A549 (cell line): ENCODE results near the gene AURKB. TPM values are rescaled to one million over a fixed set of nuclear protein-coding genes. Genes with fewer than 3 reads are reported as not detected.

Experiments
- ATAC-seq, 2 experiments: fragments of 200-7000 bp in 1 of 2; fragments of >200 bp in 1 of 2; cut with Nextera tagmentation in 1 of 2; cut with Tn5 transposase in 1 of 2; 3 replicates each; pipeline versions ENCODE4 v1.8.0 to v1.9.1; 2018 to 2020; ENCODE audit warnings: mild to moderate bottlenecking in 1 of 2, moderate library complexity in 1 of 2
- CTCF ChIA-PET: fragments of 300-600 bp; sonication (Branson Sonifier 250); formaldehyde crosslinking; extraction: SDS; loops from one replicate; lab custom pipeline; 2021; ENCODE audit warnings: antibody characterized with exemption, inconsistent platforms; lab: Yijun Ruan, JAX
- POLR2A ChIA-PET: fragments of 350-600 bp; formaldehyde crosslinking; extraction: SDS; loops from one replicate; lab custom pipeline; 2021; ENCODE audit warnings: antibody characterized with exemption, inconsistent platforms; lab: Yijun Ruan, JAX
- DNase-seq, 2 experiments: peaks; one replicate each; pipeline versions ENCODE4 v3.0.0 to v3.0.0-alpha.2; 2011 to 2016; ENCODE audit warnings: low read depth in 1 of 2, low spot score in 1 of 2
- FAIRE-seq: peaks from 2 replicates; lab custom pipeline; 2011; peaks lifted over from hg19 to GRCh38; lab: Jason Lieb, UNC
- H3K27ac ChIP-seq, 2 experiments: fragments of >200 bp; sonication (Bioruptor Twin); formaldehyde crosslinking; 3 replicates each; pipeline ENCODE4 v1.5.1; 2016 to 2017
- H3K4me1 ChIP-seq: fragments of >200 bp; sonication (Bioruptor Twin); formaldehyde crosslinking; 3 replicates; pipeline ENCODE4 v1.6.1; 2016
- H3K4me2 ChIP-seq: fragments of >200 bp; sonication (Bioruptor Twin); formaldehyde crosslinking; 3 replicates; pipeline ENCODE4 v1.6.1; 2016
- H3K4me3 ChIP-seq: fragments of >200 bp; sonication (Bioruptor Twin); formaldehyde crosslinking; 3 replicates; pipeline ENCODE4 v1.5.1; 2016
- H3K9me3 ChIP-seq: fragments of >200 bp; sonication (Bioruptor Twin); formaldehyde crosslinking; 3 replicates; pipeline ENCODE4 v1.6.1; 2016
- CHD4 ChIP-seq: fragments of 200-600 bp; sonication (generic); IDR thresholded peaks from 2 replicates; pipeline ENCODE4 v1.6.1; 2016; ENCODE audit warnings: antibody characterized with exemption, mild to moderate bottlenecking, borderline replicate concordance
- CTCF ChIP-seq: fragments of >200 bp; sonication (Bioruptor Twin); formaldehyde crosslinking; IDR thresholded peaks from 3 replicates; pipeline ENCODE4 v1.5.1; 2016
- EHMT2 ChIP-seq: fragments of 200-600 bp; sonication (generic); IDR thresholded peaks from 2 replicates; pipeline ENCODE4 v1.6.1; 2016; ENCODE audit warnings: antibody characterized with exemption, low read depth, mild to moderate bottlenecking, moderate library complexity
- ELK1 ChIP-seq: fragments of 150-350 bp; IDR thresholded peaks from 2 replicates; pipeline ENCODE4 v1.6.1; 2014; ENCODE audit warnings: low read depth, mild to moderate bottlenecking, low read length
- EP300 ChIP-seq, 2 experiments: fragments of >200 bp; sonication (Bioruptor Twin); formaldehyde crosslinking; IDR thresholded peaks; 2 replicates in 1 of 2; 3 replicates in 1 of 2; pipeline ENCODE4 v1.6.1; 2016 to 2017
- ESRRA ChIP-seq: fragments of 150-350 bp; IDR thresholded peaks from 2 replicates; pipeline ENCODE4 v1.6.1; 2014; ENCODE audit warnings: mild to moderate bottlenecking, low read length, borderline replicate concordance
- FOSL2 ChIP-seq, 2 experiments: fragments of 450-650 bp in 1 of 2; fragments of >200 bp in 1 of 2; sonication (Bioruptor Twin) in 1 of 2; formaldehyde crosslinking; IDR thresholded peaks; 2 replicates each; pipeline versions ENCODE4 v1.5.0 to v1.6.1; 2016 to 2020; ENCODE audit warnings: mild to moderate bottlenecking in 1 of 2, moderate library complexity in 1 of 2
- HOXA7 ChIP-seq: fragments of 250-450 bp; sonication (Bioruptor Pico); IDR thresholded peaks from 2 replicates; pipeline ENCODE4 v1.5.0; 2020; ENCODE audit warnings: mild to moderate bottlenecking, moderate library complexity
- MAFK ChIP-seq: fragments of 450-650 bp; IDR thresholded peaks from 2 replicates; pipeline ENCODE4 v1.6.1; 2014; ENCODE audit not compliant: partially characterized antibody
- MAX ChIP-seq: IDR thresholded peaks from 2 replicates; pipeline ENCODE4 v1.6.1; 2012
- MAZ ChIP-seq: fragments of 150-350 bp; IDR thresholded peaks from 2 replicates; pipeline ENCODE4 v1.6.1; 2014; ENCODE audit warnings: antibody characterized with exemption, low read depth, low read length, borderline replicate concordance
- MYC ChIP-seq: IDR thresholded peaks from 2 replicates; pipeline ENCODE4 v1.6.1; 2012; ENCODE audit warnings: mild to moderate bottlenecking, inconsistent platforms, low read length, improper control_type of control experiment, borderline replicate concordance
- NFE2L2 ChIP-seq: fragments of 150-350 bp; conservative IDR thresholded peaks from 2 replicates; pipeline ENCODE4 v1.6.1; 2014; ENCODE audit warnings: low read length
- NPAS2 ChIP-seq: fragments of 250-450 bp; sonication (Bioruptor Pico); IDR thresholded peaks from 2 replicates; pipeline ENCODE4 v1.8.0; 2022; ENCODE audit warnings: mild to moderate bottlenecking, moderate library complexity, borderline replicate concordance
- NR3C1 ChIP-seq: fragments of >200 bp; sonication (Bioruptor Twin); formaldehyde crosslinking; IDR thresholded peaks from 3 replicates; pipeline ENCODE4 v1.6.1; 2017
- PHF8 ChIP-seq: fragments of 200-600 bp; sonication (generic); IDR thresholded peaks from 2 replicates; pipeline ENCODE4 v1.6.1; 2016; ENCODE audit warnings: low read depth, mild to moderate bottlenecking, antibody characterized with exemption, moderate library complexity, borderline replicate concordance
- POLR2A ChIP-seq: IDR thresholded peaks from 2 replicates; pipeline ENCODE4 v1.6.1; 2012; ENCODE audit warnings: mild to moderate bottlenecking, low read length
- RARB ChIP-seq: fragments of 250-450 bp; sonication (Bioruptor Pico); IDR thresholded peaks from 2 replicates; pipeline ENCODE4 v1.8.0; 2021; ENCODE audit warnings: mild to moderate bottlenecking, moderate library complexity
- REST ChIP-seq: fragments of 200-600 bp; sonication (generic); IDR thresholded peaks from 2 replicates; pipeline ENCODE4 v1.6.1; 2016; ENCODE audit warnings: antibody characterized with exemption, mild to moderate bottlenecking, moderate library complexity
- RFX5 ChIP-seq: fragments of 450-650 bp; IDR thresholded peaks from 2 replicates; pipeline ENCODE4 v1.7.1; 2014; ENCODE audit warnings: antibody characterized with exemption, mild to moderate bottlenecking, moderate library complexity
- RNF2 ChIP-seq: fragments of 200-600 bp; sonication (generic); IDR thresholded peaks from 2 replicates; pipeline ENCODE4 v1.6.1; 2016; ENCODE audit warnings: low read depth, mild to moderate bottlenecking, antibody characterized with exemption, moderate library complexity, borderline replicate concordance
- SMC3 ChIP-seq: fragments of >200 bp; sonication (Bioruptor Twin); formaldehyde crosslinking; IDR thresholded peaks from 3 replicates; pipeline ENCODE4 v1.6.1; 2018; ENCODE audit warnings: inconsistent platforms
- SREBF2 ChIP-seq: fragments of 450-650 bp; IDR thresholded peaks from 2 replicates; pipeline ENCODE4 v1.6.1; 2014; ENCODE audit warnings: mild to moderate bottlenecking, moderate library complexity
- TFCP2L1 ChIP-seq: fragments of 250-450 bp; sonication (Bioruptor Pico); IDR thresholded peaks from 2 replicates; pipeline ENCODE4 v1.5.0; 2021; ENCODE audit warnings: mild to moderate bottlenecking
- ZC3H11A ChIP-seq: fragments of 450-650 bp; IDR thresholded peaks from 2 replicates; pipeline ENCODE4 v1.6.1; 2014; ENCODE audit warnings: antibody characterized with exemption, mild to moderate bottlenecking
- ZSCAN20 ChIP-seq: fragments of 250-450 bp; sonication (Bioruptor Pico); IDR thresholded peaks from 2 replicates; pipeline ENCODE4 v1.8.0; 2022; ENCODE audit warnings: mild to moderate bottlenecking, moderate library complexity
- WGBS: methylation state at CpG from one replicate; pipeline ENCODE4 v1.1.6; 2017; ENCODE audit errors: missing lambda C conversion rate; 5-methylcytosine and 5-hydroxymethylcytosine counted together
- polyA plus RNA-seq, 4 experiments: library from polyadenylated mRNA; depleted of rRNA in 3 of 4; stranded (reverse); fragments of >200 nt; fragmentation: RNase III in 1 of 4; extraction: RNeasy Plus Mini Kit Qiagen cat#74134 plus additional on column Dnase treatment in 1 of 4; gene quantifications; 2 replicates in 3 of 4; 3 replicates in 1 of 4; pipeline ENCODE4 v1.2.3, GENCODE V29; 2011 to 2017
- TF ChIP-seq, protein P1 (sequence below): fragments of 450-650 bp; IDR thresholded peaks from 2 replicates; pipeline ENCODE4 v1.6.1; 2014; ENCODE audit warnings: antibody characterized with exemption
- TF ChIP-seq, protein P2 (sequence below): IDR thresholded peaks from 2 replicates; pipeline ENCODE4 v1.6.1; 2012
- TF ChIP-seq, protein P3 (sequence below): fragments of 250-450 bp; sonication (Bioruptor Pico); IDR thresholded peaks from 2 replicates; pipeline ENCODE4 v1.5.0; 2020; ENCODE audit warnings: low read depth, mild to moderate bottlenecking, moderate library complexity

Gene AURKB
- polyA plus RNA-seq, 2 of the 4 experiments (the other 2 are of a cell fraction): 51.0 to 130 TPM

DNA sequence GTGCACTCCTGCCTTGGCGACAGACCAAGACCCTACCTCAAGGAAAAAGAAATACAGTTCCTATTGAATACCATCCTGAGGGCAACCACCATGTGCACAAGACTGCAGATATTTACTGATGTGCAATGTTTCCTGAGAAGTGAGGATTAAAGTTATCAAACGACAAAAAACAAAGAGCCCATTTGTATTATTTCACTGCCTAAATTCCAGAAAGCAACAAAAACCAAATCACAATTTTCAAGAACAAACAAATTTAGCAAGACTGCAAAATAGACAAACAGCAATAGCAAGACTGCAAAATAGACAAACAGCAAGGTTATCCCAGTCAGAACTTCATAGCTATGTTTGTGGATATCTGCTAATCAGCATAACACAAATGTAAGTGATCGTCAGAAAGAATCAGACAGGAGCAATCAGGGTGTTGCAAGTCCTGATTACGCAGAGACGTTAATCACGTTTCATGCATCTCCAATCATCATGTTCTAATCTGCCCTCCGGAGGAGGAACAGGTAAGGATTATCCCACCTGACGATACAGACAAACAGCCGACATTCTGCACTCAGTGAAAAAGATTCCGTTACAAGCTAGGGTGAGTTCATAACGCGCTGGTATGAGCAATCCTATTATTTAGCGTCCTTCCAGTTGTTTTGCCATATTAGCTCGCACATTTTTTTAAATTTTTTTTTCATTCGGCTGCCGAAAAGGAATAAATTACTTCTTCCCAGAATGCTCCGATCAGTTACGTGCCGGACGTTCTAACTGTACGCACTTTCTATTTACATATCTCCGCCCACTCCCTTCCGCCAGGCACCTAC lies 37.1 kb downstream of the AURKB start:
- 1% methylated on average over 23 of the region's 23 CpGs for WGBS
- CTCF ChIA-PET: interaction anchor here (0.6 to 3.1 kb wide), 9 partner anchors 10 to 613 kb away, joined by 3 to 11 read pairs (median 4); partner anchors contain the start of genes KRABD2 and VAMP2
- 0 out of 3 replicates have a peak, but pooled peaks have one; percentile 9 for TF ChIP-seq CTCF
- TF ChIP-seq ZSCAN20 (CRISPR knock-in tag): peak; percentile 74; the same call in 1 of the 2 replicates
- peak; percentile 96 for TF ChIP-seq MAFK
- TF ChIP-seq MAZ: peak; percentile 98
- TF ChIP-seq, protein P1, sequence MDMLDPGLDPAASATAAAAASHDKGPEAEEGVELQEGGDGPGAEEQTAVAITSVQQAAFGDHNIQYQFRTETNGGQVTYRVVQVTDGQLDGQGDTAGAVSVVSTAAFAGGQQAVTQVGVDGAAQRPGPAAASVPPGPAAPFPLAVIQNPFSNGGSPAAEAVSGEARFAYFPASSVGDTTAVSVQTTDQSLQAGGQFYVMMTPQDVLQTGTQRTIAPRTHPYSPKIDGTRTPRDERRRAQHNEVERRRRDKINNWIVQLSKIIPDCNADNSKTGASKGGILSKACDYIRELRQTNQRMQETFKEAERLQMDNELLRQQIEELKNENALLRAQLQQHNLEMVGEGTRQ: no peak
- peak; percentile 65; the same call in 1 of the 2 replicates for TF ChIP-seq RFX5
- TF ChIP-seq NPAS2 (CRISPR knock-in tag): no peak
- TF ChIP-seq, protein P2, sequence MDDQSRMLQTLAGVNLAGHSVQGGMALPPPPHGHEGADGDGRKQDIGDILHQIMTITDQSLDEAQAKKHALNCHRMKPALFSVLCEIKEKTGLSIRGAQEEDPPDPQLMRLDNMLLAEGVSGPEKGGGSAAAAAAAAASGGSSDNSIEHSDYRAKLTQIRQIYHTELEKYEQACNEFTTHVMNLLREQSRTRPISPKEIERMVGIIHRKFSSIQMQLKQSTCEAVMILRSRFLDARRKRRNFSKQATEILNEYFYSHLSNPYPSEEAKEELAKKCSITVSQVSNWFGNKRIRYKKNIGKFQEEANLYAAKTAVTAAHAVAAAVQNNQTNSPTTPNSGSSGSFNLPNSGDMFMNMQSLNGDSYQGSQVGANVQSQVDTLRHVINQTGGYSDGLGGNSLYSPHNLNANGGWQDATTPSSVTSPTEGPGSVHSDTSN: peak; percentile 95
- no peak for TF ChIP-seq FOSL2 (IDR thresholded peaks at IDR 0.05)
- peak; percentile 94 for TF ChIP-seq FOSL2 (CRISPR knock-in tag; IDR thresholded peaks at IDR 0.05)
- TF ChIP-seq CHD4: no peak
- TF ChIP-seq POLR2A: peak; percentile 100
- no peak for TF ChIP-seq ELK1
- 0 out of 2 replicates have a peak, but pooled peaks have one; percentile 5 for TF ChIP-seq ZC3H11A
- no peak for TF ChIP-seq RNF2
- no peak for TF ChIP-seq EHMT2
- TF ChIP-seq ESRRA: peak; percentile 66; the same call in 1 of the 2 replicates
- peak; percentile 32; the same call in 2 of the 3 replicates for TF ChIP-seq SMC3
- peak; percentile 91 for TF ChIP-seq REST
- no peak; the same call in 1 of the 2 replicates for TF ChIP-seq MYC
- TF ChIP-seq HOXA7: peak; percentile 100
- no peak for TF ChIP-seq SREBF2
- TF ChIP-seq EP300 (IDR thresholded peaks at IDR 0.05): peak; percentile 12 to 44; a peak in 1 of 5 replicates
- TF ChIP-seq NR3C1: no peak
- peak; percentile 100 for TF ChIP-seq TFCP2L1 (CRISPR knock-in tag)
- TF ChIP-seq PHF8: no peak
- TF ChIP-seq, protein P3, sequence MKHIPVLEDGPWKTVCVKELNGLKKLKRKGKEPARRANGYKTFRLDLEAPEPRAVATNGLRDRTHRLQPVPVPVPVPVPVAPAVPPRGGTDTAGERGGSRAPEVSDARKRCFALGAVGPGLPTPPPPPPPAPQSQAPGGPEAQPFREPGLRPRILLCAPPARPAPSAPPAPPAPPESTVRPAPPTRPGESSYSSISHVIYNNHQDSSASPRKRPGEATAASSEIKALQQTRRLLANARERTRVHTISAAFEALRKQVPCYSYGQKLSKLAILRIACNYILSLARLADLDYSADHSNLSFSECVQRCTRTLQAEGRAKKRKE (CRISPR knock-in tag): peak; percentile 97
- peak; percentile 100 for TF ChIP-seq RARB
- no peak for TF ChIP-seq NFE2L2
- TF ChIP-seq MAX: peak; percentile 88

More for the DNA sequence above, 37.1 kb downstream of the AURKB start:
- Histone ChIP-seq H3K4me2 (peak overlapping the region; percentile 88), H3K9me3 (no peaks in the 10 kb centered on the region), H3K27ac (peak overlapping the region; percentile 86 to 88), H3K4me1 (peaks cover 34% of the 10 kb centered on the region), H3K4me3 (peak overlapping the region; percentile 41)
- POLR2A ChIA-PET: interaction anchor here (0.6 to 2.1 kb wide), 39 partner anchors 9 to 487 kb away, joined by 3 to 45 read pairs (median 8); partner anchors contain the start of genes ALOXE3, AURKB, BORCS6 and CTC1
- DNase-seq (peak; percentile 89 to 100), FAIRE-seq (peak; percentile 94), ATAC-seq (peak; percentile 77 to 85)
